GM23338 (cell line): ENCODE measurements around the gene WWOX.

Experiments used
- CREB1 ChIP-seq: fragments of 250-450 bp; sonication (Bioruptor Pico); IDR thresholded peaks from 2 replicates; pipeline ENCODE4 v1.5.0; 2020; ENCODE audit warnings: low read depth, mild to moderate bottlenecking, moderate library complexity
- EZH2 ChIP-seq: fragments of 200-600 bp; sonication (generic); IDR thresholded peaks from one replicate; pipeline ENCODE4 v1.8.0; 2017; ENCODE audit warnings: antibody characterized with exemption, mild to moderate bottlenecking, low read depth; ENCODE audit not compliant: unreplicated experiment
- EZH2phosphoT487 ChIP-seq: fragments of 200-600 bp; sonication (generic); IDR thresholded peaks from one replicate; pipeline ENCODE4 v1.8.1; 2018; ENCODE audit warnings: antibody characterized with exemption; ENCODE audit not compliant: unreplicated experiment
- JUNB ChIP-seq: IDR thresholded peaks from one replicate; pipeline ENCODE4 v1.6.1; 2016; ENCODE audit warnings: antibody characterized with exemption; ENCODE audit not compliant: unreplicated experiment
- POLR2AphosphoS5 ChIP-seq: IDR thresholded peaks from 2 replicates; pipeline ENCODE4 v1.6.1; 2016; ENCODE audit warnings: antibody characterized with exemption, low read depth
- STAT1 ChIP-seq: IDR thresholded peaks from one replicate; pipeline ENCODE4 v1.6.1; 2016; ENCODE audit warnings: antibody characterized with exemption; ENCODE audit not compliant: unreplicated experiment
- ZNF114 ChIP-seq: fragments of 250-450 bp; sonication (Bioruptor Pico); IDR thresholded peaks from 2 replicates; pipeline ENCODE4 v1.5.0; 2020; ENCODE audit warnings: mild to moderate bottlenecking, moderate library complexity
- ZNF331 ChIP-seq: fragments of 250-450 bp; sonication (Bioruptor Pico); IDR thresholded peaks from 2 replicates; pipeline ENCODE4 v1.5.0; 2020; ENCODE audit warnings: low read depth, mild to moderate bottlenecking, moderate library complexity
- TF ChIP-seq, protein P1 (sequence below), 2 experiments: fragments of 200-600 bp in 1 of 2; sonication (generic) in 1 of 2; conservative IDR thresholded peaks; 2 replicates each; pipeline versions ENCODE4 v1.5.1 to v1.6.1; 2016 to 2017; ENCODE audit warnings: antibody characterized with exemption in 2 of 2, low read depth in 2 of 2, mild to moderate bottlenecking in 2 of 2, moderate library complexity in 1 of 2
- TF ChIP-seq, protein P2 (sequence below): IDR thresholded peaks from one replicate; pipeline ENCODE4 v1.6.1; 2018; ENCODE audit warnings: antibody characterized with exemption; ENCODE audit not compliant: unreplicated experiment
- TF ChIP-seq, protein P3 (sequence below): fragments of 250-450 bp; sonication (Bioruptor Pico); IDR thresholded peaks from 2 replicates; pipeline ENCODE4 v1.5.0; 2020; ENCODE audit warnings: mild to moderate bottlenecking, moderate library complexity
- TF ChIP-seq, protein P4 (sequence below): IDR thresholded peaks from 2 replicates; pipeline ENCODE4 v1.6.1; 2016; ENCODE audit warnings: antibody characterized with exemption

DNA sequence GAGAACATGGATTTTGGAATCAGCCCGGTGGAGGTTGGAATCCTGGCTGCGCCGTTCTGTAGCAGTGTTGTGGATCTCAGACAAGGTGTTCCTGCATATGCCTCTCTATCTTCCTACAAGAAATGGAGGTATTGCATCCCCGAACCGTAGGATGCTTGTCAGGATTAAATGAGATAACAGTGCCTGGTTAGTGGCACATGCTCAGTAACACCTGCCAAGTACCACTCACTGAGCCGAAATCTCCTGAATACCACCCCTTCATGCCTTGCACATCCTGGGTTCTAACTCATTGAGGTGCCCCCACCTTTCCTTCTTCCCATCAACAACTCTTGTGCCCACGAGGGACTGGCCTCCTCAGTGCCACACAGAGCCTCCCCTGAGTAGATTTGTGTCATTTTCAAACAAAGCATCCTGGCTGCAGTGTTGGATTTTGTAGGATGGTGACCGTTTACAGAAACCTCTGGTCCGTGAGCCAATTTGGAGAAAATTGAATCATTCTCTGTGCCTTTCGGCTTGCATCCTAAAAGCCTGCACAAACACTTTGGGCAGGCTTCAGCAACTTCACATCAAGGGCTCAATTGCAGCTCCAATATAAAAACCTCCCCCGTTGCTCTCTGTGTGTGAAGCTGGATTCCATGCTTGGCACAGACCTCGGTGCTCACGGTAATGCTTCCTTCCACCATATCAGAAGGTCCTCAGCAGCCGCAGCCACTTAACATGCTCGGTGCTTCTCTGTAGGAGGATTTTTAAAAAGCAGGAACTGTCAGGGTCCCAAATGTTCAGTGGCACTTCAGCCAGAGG, 84.2 kb downstream of the WWOX start:
- TF ChIP-seq, protein P1, sequence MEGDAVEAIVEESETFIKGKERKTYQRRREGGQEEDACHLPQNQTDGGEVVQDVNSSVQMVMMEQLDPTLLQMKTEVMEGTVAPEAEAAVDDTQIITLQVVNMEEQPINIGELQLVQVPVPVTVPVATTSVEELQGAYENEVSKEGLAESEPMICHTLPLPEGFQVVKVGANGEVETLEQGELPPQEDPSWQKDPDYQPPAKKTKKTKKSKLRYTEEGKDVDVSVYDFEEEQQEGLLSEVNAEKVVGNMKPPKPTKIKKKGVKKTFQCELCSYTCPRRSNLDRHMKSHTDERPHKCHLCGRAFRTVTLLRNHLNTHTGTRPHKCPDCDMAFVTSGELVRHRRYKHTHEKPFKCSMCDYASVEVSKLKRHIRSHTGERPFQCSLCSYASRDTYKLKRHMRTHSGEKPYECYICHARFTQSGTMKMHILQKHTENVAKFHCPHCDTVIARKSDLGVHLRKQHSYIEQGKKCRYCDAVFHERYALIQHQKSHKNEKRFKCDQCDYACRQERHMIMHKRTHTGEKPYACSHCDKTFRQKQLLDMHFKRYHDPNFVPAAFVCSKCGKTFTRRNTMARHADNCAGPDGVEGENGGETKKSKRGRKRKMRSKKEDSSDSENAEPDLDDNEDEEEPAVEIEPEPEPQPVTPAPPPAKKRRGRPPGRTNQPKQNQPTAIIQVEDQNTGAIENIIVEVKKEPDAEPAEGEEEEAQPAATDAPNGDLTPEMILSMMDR (conservative IDR thresholded peaks at IDR 0.05; ENCODE audit: low read depth in 2 of 2): no peak
- TF ChIP-seq POLR2AphosphoS5 (no peak), JUNB (no peak), ZNF331 (CRISPR knock-in tag) (no peak), EZH2phosphoT487 (no peak), STAT1 (no peak), EZH2 (no peak), ZNF114 (CRISPR knock-in tag) (no peak), CREB1 (CRISPR knock-in tag) (no peak)
- TF ChIP-seq, protein P2, sequence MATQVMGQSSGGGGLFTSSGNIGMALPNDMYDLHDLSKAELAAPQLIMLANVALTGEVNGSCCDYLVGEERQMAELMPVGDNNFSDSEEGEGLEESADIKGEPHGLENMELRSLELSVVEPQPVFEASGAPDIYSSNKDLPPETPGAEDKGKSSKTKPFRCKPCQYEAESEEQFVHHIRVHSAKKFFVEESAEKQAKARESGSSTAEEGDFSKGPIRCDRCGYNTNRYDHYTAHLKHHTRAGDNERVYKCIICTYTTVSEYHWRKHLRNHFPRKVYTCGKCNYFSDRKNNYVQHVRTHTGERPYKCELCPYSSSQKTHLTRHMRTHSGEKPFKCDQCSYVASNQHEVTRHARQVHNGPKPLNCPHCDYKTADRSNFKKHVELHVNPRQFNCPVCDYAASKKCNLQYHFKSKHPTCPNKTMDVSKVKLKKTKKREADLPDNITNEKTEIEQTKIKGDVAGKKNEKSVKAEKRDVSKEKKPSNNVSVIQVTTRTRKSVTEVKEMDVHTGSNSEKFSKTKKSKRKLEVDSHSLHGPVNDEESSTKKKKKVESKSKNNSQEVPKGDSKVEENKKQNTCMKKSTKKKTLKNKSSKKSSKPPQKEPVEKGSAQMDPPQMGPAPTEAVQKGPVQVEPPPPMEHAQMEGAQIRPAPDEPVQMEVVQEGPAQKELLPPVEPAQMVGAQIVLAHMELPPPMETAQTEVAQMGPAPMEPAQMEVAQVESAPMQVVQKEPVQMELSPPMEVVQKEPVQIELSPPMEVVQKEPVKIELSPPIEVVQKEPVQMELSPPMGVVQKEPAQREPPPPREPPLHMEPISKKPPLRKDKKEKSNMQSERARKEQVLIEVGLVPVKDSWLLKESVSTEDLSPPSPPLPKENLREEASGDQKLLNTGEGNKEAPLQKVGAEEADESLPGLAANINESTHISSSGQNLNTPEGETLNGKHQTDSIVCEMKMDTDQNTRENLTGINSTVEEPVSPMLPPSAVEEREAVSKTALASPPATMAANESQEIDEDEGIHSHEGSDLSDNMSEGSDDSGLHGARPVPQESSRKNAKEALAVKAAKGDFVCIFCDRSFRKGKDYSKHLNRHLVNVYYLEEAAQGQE: no peak
- TF ChIP-seq, protein P3, sequence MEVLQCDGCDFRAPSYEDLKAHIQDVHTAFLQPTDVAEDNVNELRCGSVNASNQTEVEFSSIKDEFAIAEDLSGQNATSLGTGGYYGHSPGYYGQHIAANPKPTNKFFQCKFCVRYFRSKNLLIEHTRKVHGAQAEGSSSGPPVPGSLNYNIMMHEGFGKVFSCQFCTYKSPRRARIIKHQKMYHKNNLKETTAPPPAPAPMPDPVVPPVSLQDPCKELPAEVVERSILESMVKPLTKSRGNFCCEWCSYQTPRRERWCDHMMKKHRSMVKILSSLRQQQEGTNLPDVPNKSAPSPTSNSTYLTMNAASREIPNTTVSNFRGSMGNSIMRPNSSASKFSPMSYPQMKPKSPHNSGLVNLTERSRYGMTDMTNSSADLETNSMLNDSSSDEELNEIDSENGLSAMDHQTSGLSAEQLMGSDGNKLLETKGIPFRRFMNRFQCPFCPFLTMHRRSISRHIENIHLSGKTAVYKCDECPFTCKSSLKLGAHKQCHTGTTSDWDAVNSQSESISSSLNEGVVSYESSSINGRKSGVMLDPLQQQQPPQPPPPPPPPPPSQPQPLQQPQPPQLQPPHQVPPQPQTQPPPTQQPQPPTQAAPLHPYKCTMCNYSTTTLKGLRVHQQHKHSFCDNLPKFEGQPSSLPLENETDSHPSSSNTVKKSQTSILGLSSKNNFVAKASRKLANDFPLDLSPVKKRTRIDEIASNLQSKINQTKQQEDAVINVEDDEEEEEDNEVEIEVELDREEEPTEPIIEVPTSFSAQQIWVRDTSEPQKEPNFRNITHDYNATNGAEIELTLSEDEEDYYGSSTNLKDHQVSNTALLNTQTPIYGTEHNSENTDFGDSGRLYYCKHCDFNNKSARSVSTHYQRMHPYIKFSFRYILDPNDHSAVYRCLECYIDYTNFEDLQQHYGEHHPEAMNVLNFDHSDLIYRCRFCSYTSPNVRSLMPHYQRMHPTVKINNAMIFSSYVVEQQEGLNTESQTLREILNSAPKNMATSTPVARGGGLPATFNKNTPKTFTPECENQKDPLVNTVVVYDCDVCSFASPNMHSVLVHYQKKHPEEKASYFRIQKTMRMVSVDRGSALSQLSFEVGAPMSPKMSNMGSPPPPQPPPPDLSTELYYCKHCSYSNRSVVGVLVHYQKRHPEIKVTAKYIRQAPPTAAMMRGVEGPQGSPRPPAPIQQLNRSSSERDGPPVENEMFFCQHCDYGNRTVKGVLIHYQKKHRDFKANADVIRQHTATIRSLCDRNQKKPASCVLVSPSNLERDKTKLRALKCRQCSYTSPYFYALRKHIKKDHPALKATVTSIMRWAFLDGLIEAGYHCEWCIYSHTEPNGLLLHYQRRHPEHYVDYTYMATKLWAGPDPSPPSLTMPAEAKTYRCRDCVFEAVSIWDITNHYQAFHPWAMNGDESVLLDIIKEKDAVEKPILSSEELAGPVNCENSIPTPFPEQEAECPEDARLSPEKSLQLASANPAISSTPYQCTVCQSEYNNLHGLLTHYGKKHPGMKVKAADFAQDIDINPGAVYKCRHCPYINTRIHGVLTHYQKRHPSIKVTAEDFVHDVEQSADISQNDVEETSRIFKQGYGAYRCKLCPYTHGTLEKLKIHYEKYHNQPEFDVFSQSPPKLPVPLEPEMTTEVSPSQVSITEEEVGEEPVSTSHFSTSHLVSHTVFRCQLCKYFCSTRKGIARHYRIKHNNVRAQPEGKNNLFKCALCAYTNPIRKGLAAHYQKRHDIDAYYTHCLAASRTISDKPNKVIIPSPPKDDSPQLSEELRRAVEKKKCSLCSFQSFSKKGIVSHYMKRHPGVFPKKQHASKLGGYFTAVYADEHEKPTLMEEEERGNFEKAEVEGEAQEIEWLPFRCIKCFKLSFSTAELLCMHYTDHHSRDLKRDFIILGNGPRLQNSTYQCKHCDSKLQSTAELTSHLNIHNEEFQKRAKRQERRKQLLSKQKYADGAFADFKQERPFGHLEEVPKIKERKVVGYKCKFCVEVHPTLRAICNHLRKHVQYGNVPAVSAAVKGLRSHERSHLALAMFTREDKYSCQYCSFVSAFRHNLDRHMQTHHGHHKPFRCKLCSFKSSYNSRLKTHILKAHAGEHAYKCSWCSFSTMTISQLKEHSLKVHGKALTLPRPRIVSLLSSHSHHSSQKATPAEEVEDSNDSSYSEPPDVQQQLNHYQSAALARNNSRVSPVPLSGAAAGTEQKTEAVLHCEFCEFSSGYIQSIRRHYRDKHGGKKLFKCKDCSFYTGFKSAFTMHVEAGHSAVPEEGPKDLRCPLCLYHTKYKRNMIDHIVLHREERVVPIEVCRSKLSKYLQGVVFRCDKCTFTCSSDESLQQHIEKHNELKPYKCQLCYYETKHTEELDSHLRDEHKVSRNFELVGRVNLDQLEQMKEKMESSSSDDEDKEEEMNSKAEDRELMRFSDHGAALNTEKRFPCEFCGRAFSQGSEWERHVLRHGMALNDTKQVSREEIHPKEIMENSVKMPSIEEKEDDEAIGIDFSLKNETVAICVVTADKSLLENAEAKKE (CRISPR knock-in tag): no peak
- TF ChIP-seq, protein P4, sequence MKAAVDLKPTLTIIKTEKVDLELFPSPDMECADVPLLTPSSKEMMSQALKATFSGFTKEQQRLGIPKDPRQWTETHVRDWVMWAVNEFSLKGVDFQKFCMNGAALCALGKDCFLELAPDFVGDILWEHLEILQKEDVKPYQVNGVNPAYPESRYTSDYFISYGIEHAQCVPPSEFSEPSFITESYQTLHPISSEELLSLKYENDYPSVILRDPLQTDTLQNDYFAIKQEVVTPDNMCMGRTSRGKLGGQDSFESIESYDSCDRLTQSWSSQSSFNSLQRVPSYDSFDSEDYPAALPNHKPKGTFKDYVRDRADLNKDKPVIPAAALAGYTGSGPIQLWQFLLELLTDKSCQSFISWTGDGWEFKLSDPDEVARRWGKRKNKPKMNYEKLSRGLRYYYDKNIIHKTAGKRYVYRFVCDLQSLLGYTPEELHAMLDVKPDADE: no peak
